ENCODE results near the gene TEX14. TPM values are rescaled to one million over a fixed set of nuclear protein-coding genes. Genes with fewer than 3 reads are reported as not detected.

The TEX14 gene, protein sequence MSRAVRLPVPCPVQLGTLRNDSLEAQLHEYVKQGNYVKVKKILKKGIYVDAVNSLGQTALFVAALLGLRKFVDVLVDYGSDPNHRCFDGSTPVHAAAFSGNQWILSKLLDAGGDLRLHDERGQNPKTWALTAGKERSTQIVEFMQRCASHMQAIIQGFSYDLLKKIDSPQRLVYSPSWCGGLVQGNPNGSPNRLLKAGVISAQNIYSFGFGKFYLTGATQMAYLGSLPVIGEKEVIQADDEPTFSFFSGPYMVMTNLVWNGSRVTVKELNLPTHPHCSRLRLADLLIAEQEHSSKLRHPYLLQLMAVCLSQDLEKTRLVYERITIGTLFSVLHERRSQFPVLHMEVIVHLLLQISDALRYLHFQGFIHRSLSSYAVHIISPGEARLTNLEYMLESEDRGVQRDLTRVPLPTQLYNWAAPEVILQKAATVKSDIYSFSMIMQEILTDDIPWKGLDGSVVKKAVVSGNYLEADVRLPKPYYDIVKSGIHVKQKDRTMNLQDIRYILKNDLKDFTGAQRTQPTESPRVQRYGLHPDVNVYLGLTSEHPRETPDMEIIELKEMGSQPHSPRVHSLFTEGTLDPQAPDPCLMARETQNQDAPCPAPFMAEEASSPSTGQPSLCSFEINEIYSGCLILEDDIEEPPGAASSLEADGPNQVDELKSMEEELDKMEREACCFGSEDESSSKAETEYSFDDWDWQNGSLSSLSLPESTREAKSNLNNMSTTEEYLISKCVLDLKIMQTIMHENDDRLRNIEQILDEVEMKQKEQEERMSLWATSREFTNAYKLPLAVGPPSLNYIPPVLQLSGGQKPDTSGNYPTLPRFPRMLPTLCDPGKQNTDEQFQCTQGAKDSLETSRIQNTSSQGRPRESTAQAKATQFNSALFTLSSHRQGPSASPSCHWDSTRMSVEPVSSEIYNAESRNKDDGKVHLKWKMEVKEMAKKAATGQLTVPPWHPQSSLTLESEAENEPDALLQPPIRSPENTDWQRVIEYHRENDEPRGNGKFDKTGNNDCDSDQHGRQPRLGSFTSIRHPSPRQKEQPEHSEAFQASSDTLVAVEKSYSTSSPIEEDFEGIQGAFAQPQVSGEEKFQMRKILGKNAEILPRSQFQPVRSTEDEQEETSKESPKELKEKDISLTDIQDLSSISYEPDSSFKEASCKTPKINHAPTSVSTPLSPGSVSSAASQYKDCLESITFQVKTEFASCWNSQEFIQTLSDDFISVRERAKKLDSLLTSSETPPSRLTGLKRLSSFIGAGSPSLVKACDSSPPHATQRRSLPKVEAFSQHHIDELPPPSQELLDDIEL (N-terminal part only)
- total RNA-seq, result 1 to 10 TPM in 1 of 4 donors, under 1 TPM in 3; 0.11 to 2.3 (median 0.27) TPM

DNA sequence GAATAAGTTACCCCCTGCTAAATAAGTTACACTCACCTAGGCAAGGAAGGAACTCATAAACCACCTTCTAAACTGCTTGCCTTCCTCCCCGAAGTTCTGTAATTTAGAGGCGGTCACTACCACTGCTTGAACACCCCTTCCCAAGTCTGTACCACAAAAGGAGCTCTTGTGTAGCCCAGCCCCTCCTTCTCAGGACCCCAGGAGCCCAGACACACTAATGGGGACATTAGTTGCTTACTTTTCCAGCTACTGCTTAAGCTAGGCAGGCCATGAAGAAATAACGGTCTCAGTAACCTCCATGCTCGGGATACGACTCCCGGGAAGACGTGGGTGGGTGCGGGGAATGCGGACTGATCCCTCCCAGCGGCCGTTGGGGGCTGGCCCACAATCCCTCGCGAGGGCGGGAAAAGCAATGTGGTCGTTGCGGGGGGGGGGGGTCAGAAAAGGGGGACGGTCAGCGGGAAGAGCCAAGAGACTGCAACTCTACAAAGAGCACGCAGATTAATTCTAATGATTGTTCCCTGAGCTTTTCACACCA lies at the start of gene TEX14:
Gene TEX14 (minus strand): TSS at position 345 of the 538 bp plus-strand sequence. CDS start 40,044 bp downstream, outside the sequence.
- DNase-seq, result no peak
- intact Hi-C loops (cut with DNase I), result no loop called here
- WGBS, 2 donors, result 90 to 94% methylated on average over 18 of the region's 19 CpGs

DNA sequence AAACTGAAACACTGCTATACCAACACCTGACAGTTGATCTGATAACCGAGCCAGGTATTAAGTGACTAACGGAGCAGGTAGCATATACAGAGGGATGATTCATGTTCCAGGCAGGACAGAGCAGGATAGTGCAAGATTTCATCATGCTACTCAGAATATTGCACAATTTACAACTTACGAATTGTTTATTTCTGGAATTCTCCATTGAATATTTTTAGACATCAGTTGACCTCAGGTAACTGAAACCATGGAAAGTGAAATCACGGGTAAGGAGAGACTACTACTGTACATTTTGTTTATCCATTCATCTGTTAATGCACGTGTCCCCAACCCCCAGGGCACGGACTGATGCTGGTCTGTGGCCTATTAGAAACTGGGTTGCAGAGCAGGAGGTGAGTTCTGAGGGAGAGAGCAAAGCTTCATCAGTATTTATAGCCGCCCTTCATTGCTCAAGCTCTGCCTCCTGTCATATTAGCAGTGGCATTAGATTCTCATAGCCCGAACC lies 49.3 kb upstream of the TEX14 start:
- 88 to 94% methylated on average over 8 of the region's 8 CpGs for WGBS, 2 donors
- H3K4me3 ChIP-seq (replicated peaks in 1 of 3), result no peak overlapping the region
- H3K27me3 ChIP-seq, result no peaks in the 10 kb centered on the region
- no peaks in the 10 kb centered on the region for H3K36me3 ChIP-seq
- no peak overlapping the region for H3K27ac ChIP-seq
- intact Hi-C loops (cut with DNase I), result no loop called here
- DNase-seq, result no peak
- no peaks in the 10 kb centered on the region for H3K4me1 ChIP-seq
- H3K9me3 ChIP-seq, result no peaks in the 10 kb centered on the region
- TF ChIP-seq POLR2A (IDR thresholded peaks at IDR 0.05), result no peak
- TF ChIP-seq, protein P1, sequence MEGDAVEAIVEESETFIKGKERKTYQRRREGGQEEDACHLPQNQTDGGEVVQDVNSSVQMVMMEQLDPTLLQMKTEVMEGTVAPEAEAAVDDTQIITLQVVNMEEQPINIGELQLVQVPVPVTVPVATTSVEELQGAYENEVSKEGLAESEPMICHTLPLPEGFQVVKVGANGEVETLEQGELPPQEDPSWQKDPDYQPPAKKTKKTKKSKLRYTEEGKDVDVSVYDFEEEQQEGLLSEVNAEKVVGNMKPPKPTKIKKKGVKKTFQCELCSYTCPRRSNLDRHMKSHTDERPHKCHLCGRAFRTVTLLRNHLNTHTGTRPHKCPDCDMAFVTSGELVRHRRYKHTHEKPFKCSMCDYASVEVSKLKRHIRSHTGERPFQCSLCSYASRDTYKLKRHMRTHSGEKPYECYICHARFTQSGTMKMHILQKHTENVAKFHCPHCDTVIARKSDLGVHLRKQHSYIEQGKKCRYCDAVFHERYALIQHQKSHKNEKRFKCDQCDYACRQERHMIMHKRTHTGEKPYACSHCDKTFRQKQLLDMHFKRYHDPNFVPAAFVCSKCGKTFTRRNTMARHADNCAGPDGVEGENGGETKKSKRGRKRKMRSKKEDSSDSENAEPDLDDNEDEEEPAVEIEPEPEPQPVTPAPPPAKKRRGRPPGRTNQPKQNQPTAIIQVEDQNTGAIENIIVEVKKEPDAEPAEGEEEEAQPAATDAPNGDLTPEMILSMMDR (IDR thresholded peaks at IDR 0.05), result no peak

More for the DNA sequence above, at the start of gene TEX14:
- peak within 1 kb of the TSS; percentile 1 to 67 (median 64) for H3K27ac ChIP-seq
- H3K4me3 ChIP-seq (replicated peaks in 1 of 3), result peak within 1 kb of the TSS; percentile 32 to 49 (median 45)
- no peaks in the 10 kb centered on the region for H3K36me3 ChIP-seq
- H3K27me3 ChIP-seq, result no peaks in the 10 kb centered on the region
- peaks cover 0 to 6% of the 10 kb centered on the region in 2 donors for H3K4me1 ChIP-seq
- TF ChIP-seq, protein P1 (IDR thresholded peaks at IDR 0.05), result no peak
- TF ChIP-seq POLR2A (IDR thresholded peaks at IDR 0.05), result no peak
- no peaks in the 10 kb centered on the region for H3K9me3 ChIP-seq

DNA sequence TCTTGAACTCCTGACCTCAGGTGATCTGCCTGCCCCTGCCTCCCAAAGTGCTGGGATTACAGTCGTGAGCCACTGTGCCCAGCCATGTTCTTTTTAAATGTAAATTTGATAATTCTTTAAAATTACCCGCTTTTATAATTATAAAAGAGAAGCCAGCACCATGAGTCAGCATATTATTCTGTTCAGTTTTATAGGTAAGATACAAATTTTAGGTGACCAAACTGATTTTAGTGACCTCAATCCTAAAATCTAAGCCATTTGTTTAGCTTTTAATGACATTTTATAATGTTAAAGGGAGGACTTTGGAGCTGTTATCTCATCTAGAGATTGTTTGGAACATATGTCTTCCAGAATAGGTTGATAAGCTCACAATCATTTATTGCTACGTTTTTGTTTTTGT lies 43.0 kb upstream of the TEX14 start:
- intact Hi-C loops (cut with DNase I), result no loop called here
- no peak for TF ChIP-seq POLR2A (IDR thresholded peaks at IDR 0.05)
- TF ChIP-seq, protein P1 (IDR thresholded peaks at IDR 0.05), result no peak
- DNase-seq, result no peak
- H3K36me3 ChIP-seq, result no peaks in the 10 kb centered on the region
- H3K9me3 ChIP-seq, result no peaks in the 10 kb centered on the region
- no peaks in the 10 kb centered on the region for H3K4me1 ChIP-seq
- no peak overlapping the region for H3K27ac ChIP-seq
- 94 to 95% methylated on average over 3 of the region's 3 CpGs for WGBS, 2 donors
- no peak overlapping the region for H3K4me3 ChIP-seq (replicated peaks in 1 of 3)
- H3K27me3 ChIP-seq, result no peaks in the 10 kb centered on the region

DNA sequence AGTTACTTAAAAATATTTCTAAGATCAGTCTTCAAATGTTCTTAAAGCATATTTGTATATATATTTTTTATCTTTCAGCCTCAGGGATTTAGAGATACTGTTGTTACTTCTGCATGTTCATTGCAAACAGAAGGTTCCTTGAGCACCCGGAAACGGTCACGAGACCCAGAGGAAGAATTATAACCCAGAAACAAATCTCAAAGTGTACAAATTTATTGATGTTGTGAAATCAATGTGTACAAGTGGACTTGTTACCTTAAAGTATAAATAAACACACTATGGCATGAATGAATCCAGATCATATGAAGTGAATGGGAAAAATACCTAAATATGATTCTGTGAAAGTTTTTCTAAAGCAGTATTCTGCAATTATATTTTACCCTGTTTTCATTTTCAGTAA lies 42.2 kb upstream of the TEX14 start:
- DNase-seq, result no peak
- no peaks in the 10 kb centered on the region for H3K27me3 ChIP-seq
- WGBS, 2 donors, result 94 to 97% methylated on average over 3 of the region's 3 CpGs
- intact Hi-C loops (cut with DNase I), result no loop called here
- no peaks in the 10 kb centered on the region for H3K9me3 ChIP-seq
- no peaks in the 10 kb centered on the region for H3K36me3 ChIP-seq
- no peaks in the 10 kb centered on the region for H3K4me1 ChIP-seq
- no peak overlapping the region for H3K27ac ChIP-seq
- no peak overlapping the region for H3K4me3 ChIP-seq (replicated peaks in 1 of 3)
- no peak for TF ChIP-seq POLR2A (IDR thresholded peaks at IDR 0.05)
- TF ChIP-seq, protein P1 (IDR thresholded peaks at IDR 0.05), result no peak
